ENCODE measurements around the gene DLG3.

DLG3 gene

DNA sequence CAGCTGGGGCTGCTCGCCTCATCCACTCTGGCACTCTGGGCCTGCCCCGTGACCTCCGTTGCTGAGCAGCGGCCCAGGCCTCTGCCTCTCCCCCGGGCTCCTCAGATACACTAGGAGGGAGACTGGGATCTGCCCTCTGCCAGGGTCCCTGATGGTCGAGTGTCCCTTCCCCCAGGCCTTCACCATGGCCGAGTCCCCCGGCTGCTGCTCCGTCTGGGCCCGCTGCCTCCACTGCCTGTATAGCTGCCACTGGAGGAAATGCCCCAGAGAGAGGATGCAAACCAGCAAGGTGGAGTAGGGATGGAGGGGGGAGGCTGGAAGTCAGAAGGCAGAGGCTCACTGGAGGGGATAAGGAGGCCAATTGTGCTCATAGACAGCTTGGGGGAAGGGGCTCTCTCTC is 19.8 kb upstream of the DLG3 start:
- Histone ChIP-seq H3K36me3 (ENCODE audit: control insufficient read depth, insufficient read depth, low read length) (no peaks in the 10 kb centered on the region), H3K4me1 (no peaks in the 10 kb centered on the region), H3K9me3 (ENCODE audit: control insufficient read depth, low read length) (no peaks in the 10 kb centered on the region), H3K4me3 (ENCODE audit: low read depth, low read length) (no peak overlapping the region), H3K79me2 (no peaks in the 10 kb centered on the region), H3K27ac (no peak overlapping the region), H2AFZ (no peak overlapping the region), H3K4me2 (ENCODE audit: low read length) (no peak overlapping the region), H3K9ac (no peak overlapping the region), H3K27me3 (ENCODE audit: control insufficient read depth, insufficient read depth, low read length) (no peaks in the 10 kb centered on the region)
- TF ChIP-seq, protein P1, sequence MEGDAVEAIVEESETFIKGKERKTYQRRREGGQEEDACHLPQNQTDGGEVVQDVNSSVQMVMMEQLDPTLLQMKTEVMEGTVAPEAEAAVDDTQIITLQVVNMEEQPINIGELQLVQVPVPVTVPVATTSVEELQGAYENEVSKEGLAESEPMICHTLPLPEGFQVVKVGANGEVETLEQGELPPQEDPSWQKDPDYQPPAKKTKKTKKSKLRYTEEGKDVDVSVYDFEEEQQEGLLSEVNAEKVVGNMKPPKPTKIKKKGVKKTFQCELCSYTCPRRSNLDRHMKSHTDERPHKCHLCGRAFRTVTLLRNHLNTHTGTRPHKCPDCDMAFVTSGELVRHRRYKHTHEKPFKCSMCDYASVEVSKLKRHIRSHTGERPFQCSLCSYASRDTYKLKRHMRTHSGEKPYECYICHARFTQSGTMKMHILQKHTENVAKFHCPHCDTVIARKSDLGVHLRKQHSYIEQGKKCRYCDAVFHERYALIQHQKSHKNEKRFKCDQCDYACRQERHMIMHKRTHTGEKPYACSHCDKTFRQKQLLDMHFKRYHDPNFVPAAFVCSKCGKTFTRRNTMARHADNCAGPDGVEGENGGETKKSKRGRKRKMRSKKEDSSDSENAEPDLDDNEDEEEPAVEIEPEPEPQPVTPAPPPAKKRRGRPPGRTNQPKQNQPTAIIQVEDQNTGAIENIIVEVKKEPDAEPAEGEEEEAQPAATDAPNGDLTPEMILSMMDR (IDR thresholded peaks at IDR 0.05): no peak

DNA sequence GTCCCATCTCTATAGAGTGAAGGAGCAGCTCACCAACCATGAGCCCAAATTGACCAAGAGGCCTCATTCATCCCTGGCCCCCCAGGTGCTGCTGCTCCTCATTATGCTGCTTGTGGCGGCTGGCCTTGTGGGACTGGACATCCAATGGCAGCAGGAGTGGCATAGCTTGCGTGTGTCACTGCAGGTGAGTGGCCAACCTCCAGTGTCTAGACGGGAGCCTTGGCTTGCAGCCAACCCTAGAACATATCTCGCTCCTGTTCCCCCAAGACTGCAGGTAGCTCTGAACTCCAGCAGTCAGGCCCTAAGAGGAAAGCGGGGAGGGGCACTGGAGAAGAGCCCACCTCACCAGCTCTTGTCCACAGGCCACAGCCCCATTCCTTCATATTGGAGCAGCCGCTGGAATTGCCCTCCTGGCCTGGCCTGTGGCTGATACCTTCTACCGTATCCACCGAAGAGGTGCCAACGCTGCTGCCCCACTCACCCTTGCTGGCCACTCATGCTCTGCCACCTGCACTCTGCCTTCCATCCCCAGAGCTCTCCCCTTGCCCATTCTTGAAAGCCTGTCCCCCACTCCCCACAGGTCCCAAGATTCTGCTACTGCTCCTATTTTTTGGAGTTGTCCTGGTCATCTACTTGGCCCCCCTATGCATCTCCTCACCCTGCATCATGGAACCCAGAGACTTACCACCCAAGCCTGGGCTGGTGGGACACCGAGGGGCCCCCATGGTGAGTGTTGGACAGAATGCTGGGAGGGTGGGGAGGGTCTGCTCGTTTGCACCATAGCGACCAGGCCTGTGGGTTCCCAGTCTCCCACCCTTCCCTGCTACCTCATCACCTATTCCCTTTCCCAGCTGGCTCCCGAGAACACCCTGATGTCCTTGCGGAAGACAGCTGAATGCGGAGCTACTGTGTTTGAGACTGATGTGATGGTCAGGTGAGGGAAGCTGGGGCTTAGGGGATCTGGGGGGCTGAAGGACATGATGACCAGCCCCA is 18.1 kb upstream of the DLG3 start:
- Histone ChIP-seq H3K36me3 (ENCODE audit: control insufficient read depth, insufficient read depth, low read length) (no peaks in the 10 kb centered on the region), H3K4me2 (ENCODE audit: low read length) (no peak overlapping the region), H3K9ac (no peak overlapping the region), H3K9me3 (ENCODE audit: control insufficient read depth, low read length) (no peaks in the 10 kb centered on the region), H3K27me3 (ENCODE audit: control insufficient read depth, insufficient read depth, low read length) (no peaks in the 10 kb centered on the region), H2AFZ (no peak overlapping the region), H3K4me1 (no peaks in the 10 kb centered on the region), H3K4me3 (ENCODE audit: low read depth, low read length) (no peak overlapping the region), H3K27ac (no peak overlapping the region), H3K79me2 (no peaks in the 10 kb centered on the region)
- TF ChIP-seq, protein P1 (IDR thresholded peaks at IDR 0.05): no peak

DNA sequence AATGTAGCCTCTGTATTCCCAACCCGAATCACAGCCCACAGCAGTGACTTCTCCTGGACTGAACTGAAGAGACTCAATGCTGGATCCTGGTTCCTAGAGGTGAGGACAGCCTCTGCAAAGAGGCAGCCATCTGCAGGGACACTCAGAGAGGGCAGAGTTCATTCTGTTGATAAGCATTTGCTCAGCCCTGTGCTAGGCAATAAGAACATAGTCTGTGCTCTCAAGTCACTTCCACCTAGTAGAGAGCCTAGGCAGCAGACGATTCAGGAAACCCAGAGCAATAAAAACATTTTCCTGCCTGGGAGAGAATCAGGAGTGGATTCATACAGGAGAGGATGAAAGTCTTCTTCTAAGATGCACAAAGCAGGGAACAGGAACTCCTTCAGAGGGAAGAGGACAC is 17.3 kb upstream of the DLG3 start:
- Histone ChIP-seq H3K9me3 (ENCODE audit: control insufficient read depth, low read length) (no peaks in the 10 kb centered on the region), H3K4me1 (no peaks in the 10 kb centered on the region), H3K27me3 (ENCODE audit: control insufficient read depth, insufficient read depth, low read length) (no peaks in the 10 kb centered on the region), H2AFZ (no peak overlapping the region), H3K36me3 (ENCODE audit: control insufficient read depth, insufficient read depth, low read length) (no peaks in the 10 kb centered on the region), H3K4me2 (ENCODE audit: low read length) (no peak overlapping the region), H3K27ac (no peak overlapping the region), H3K9ac (no peak overlapping the region), H3K79me2 (no peaks in the 10 kb centered on the region), H3K4me3 (ENCODE audit: low read depth, low read length) (no peak overlapping the region)
- TF ChIP-seq, protein P1 (IDR thresholded peaks at IDR 0.05): no peak

DNA sequence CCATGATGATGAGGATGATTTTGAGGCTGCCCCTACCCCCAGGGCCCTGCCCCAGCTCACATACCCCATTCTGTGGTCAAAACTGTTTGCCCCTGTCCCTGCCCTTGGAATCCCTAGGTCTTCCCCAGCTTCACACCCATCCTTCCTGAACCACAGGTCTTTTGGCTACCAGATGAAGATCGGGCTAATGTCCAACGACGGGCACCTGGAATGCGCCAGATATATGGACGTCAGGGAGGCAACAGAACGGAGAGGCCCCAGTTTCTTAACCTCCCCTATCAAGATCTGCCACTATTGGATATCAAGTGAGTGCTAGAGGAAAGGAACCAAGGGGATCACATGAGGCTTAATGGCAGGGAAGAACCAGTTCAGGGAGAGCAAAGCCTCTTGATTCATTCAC is 14.9 kb upstream of the DLG3 start:
- H3K4me2 ChIP-seq (ENCODE audit: low read length): no peak overlapping the region
- H3K79me2 ChIP-seq: no peaks in the 10 kb centered on the region
- H3K27ac ChIP-seq: no peak overlapping the region
- no peak overlapping the region for H3K9ac ChIP-seq
- TF ChIP-seq, protein P1 (IDR thresholded peaks at IDR 0.05): no peak
- no peaks in the 10 kb centered on the region for H3K27me3 ChIP-seq (ENCODE audit: control insufficient read depth, insufficient read depth, low read length)
- H2AFZ ChIP-seq: no peak overlapping the region
- no peaks in the 10 kb centered on the region for H3K9me3 ChIP-seq (ENCODE audit: control insufficient read depth, low read length)
- no peak overlapping the region for H3K4me3 ChIP-seq (ENCODE audit: low read depth, low read length)
- H3K4me1 ChIP-seq: peaks cover 5% of the 10 kb centered on the region
- no peaks in the 10 kb centered on the region for H3K36me3 ChIP-seq (ENCODE audit: control insufficient read depth, insufficient read depth, low read length)

Measured in parathyroid adenoma (tissue), 2 donors.